PFSK-1 (cell line): Measurements from ENCODE around the gene HS2ST1.

Source experiments
- FOXP2 ChIP-seq: optimal IDR thresholded peaks from 2 replicates; pipeline ENCODE3; 2011; ENCODE audit warnings: borderline replicate concordance, control low read depth, inconsistent platforms; ENCODE audit not compliant: insufficient read depth; ENCODE audit errors: extremely low read length, extremely low read depth
- POLR2AphosphoS5 ChIP-seq: IDR thresholded peaks from 2 replicates; pipeline ENCODE4 v1.6.1; 2012; ENCODE audit warnings: low read depth, mild to moderate bottlenecking, control low read depth, low read length, moderate library complexity
- REST ChIP-seq, 2 experiments: IDR thresholded peaks; 2 replicates each; pipeline versions ENCODE4 v1.6.1 to v1.8.0; 2011 to 2012; ENCODE audit warnings: low read depth in 2 of 2, low read length in 2 of 2, control low read depth in 1 of 2, inconsistent platforms in 1 of 2, mild to moderate bottlenecking in 1 of 2, moderate library complexity in 1 of 2; ENCODE audit not compliant: insufficient read depth in 1 of 2
- SIN3A ChIP-seq: IDR thresholded peaks from 2 replicates; pipeline ENCODE4 v1.6.1; 2012; ENCODE audit warnings: mild to moderate bottlenecking, low read length, moderate library complexity, borderline replicate concordance; ENCODE audit not compliant: insufficient read depth
- TAF1 ChIP-seq: IDR thresholded peaks from 2 replicates; pipeline ENCODE4 v1.6.1; 2012; ENCODE audit warnings: low read length, control low read depth, borderline replicate concordance; ENCODE audit not compliant: insufficient read depth

GRCh38 chr1:86993269-86993985, 79.0 kb downstream of the HS2ST1 start:
- TF ChIP-seq REST (IDR thresholded peaks at IDR 0.05; ENCODE audit: insufficient read depth in 1 of 2, low read depth in 2 of 2, low read length in 2 of 2) (no peak), FOXP2 (no peak), SIN3A (no peak), POLR2AphosphoS5 (no peak), TAF1 (no peak)
